Brain pericyte (primary cell): ENCODE data around the gene ARL2BP.
"Not testable (repeated sequence)": the region's sequence is repeated elsewhere in the genome, so short reads cannot be mapped to it uniquely, and the experiment has no call there.

Experiments
- DNase-seq: peaks from one replicate; pipeline ENCODE4 v3.0.0-alpha.2; 2012; ENCODE audit warnings: low read depth, low spot score

Gene ARL2BP

DNA sequence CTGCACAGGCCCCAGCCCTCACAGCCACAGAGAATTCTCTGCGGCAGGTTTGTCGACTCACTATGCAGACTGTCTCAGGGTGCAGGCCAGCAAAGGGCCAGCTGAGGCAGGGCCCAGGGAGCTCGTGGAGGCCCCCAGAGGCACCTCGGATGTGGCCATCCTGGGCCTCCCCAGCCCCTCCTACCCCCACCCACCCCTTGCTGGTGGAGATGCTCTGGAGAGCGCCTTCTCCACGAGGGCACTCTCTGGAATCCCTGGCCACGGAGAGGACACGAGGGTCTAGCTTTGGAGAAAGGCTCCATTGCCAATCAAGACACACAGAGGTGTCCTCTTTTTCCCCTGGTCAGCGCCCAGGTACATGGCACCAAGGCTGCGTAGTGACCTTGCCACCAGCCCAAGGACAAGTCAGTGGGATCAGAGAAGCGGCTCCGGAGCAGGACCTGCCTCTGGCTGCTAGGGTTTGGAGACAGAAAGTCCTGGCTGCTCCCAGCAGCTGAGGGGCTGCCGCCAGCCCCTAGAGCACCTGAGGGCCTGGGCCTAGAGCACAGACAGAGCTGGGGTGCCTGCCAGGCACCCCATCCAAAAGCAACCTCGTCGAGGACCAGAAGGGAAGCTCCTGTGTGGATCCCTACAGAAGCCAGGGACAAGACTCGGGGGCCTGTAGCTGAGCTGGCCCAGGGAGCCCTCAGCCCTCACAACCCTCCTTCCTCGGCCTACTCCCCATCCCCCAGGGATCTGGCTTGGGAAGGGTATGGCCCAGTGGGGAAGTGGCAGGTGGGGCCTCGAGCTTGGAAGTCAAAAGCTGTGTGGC, 18.7 kb downstream of the ARL2BP start:
- no peak for DNase-seq

DNA sequence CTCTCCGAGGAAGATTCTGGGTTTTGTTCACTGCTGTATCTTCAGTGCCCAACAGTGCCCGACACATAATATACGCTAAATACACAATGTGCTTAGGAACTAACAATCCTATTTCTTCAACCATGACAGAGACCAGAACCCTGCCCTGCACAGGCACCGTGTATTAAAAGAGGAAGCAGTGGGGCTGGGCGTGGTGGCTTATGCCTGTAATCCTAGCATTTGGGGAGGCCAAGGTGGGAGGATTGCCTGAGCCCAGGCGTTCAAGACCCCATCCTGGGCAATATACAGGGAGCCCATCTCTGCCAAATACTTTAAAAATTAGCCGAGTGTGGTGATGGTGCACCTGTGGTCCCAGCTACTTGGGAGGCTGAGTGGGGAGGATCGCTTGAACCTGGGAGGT, 19.3 kb downstream of the ARL2BP start:
- DNase-seq: no peak

DNA sequence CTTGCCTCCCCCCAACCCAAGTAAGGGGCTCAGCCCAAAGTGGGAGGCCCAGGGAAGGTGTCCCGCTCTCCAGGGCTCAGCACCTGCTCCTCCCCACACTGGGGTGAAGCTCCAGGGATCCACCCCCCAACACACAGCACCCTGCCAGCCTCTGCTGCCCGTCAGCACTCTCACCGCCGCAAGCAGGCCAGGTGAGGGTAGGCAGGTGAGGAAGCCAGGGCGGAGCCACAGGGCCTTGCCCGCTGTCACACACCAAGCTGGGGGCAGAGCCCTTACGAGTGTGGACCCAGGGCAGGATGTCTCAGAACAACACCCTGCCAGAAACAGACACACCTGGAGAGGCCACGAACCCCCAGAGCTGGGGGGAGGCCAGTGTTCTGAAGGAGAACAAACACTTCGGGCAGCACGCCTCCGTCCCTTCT, 19.9 kb downstream of the ARL2BP start:
- no peak for DNase-seq

DNA sequence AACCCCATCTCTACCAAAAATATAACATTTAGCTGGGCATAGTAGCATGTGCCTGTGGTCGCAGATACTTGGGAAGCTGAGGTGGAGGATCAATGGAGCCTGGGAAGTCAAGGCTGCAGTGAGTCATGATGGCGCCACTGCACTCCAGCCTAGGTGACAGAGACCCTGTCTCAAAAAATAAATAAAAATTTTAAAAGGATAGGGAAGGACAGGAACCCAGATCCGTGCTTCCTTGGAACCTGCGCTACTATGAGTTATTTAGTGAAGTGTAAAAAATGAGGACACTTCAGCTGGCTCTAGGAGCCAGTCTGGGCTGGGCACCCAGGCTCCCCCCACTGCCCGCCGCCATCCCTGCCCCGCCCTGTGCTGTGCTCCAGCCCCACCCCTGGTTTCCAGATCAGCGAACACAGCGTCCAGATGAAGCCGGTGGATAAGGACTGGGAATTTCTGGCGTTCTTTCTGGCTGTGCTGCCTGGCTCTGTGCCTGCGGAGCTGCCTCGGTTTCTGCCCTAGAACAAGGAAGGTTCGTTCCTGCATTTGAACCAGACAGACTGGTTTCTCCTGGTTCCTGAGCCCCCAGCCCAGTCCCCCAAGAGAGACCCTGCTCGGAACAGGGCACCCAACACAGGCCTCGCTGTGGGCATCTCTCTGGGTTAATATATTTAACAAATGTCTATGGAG, 20.9 kb downstream of the ARL2BP start:
- no peak for DNase-seq

DNA sequence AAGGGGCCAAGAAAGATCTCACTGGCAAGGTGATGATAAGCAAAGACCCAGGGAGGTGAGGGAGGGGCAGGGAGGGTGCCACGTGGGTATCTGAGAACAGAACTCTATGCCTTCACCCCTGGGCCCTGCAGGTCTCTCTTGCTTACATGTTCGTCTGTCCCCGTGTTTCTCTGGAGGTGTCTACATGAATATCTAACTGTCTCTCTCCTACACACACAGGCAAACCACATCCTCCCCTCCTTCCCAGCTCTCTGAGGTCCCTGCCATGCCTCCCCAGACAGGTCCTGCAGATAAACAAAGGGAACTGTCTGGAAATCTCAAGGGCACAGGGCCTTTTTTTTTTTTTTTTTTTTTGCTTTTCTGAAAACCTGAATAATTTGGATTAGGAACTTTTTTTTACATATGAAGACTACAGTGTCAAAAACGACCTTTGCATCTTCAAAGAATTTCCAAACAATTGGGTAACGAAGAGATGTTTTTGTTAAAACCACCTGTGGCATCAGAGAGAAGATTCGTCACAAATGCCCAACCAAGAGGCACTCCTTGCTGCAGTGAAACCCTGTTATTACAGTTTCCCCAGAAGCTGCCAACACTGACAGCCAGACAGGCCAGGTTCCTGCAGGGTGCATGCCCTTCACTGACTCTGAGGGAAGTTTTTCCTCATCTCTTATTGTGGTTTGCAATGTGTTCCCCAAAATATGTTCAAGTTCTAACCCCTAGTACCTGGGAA, 21.6 kb downstream of the ARL2BP start:
- no peak for DNase-seq

DNA sequence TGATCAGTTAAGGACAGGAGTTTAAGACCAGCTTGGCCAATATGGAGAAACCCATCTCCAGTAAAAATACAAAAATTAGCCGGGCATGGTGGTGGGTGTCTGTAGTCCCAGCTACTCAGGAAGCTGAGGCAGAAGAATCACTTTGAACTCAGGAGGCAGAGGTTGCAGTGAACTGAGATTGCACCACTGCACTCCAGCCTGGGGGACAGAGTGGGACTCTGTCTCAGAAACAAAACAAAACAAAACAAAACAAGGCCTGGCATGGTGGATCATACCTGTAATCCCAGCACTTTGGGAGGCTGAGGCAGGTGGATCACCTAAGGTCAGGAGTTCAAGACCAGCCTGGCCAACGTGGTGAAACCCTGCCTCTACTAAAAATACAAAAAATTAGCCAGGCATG, 22.3 kb downstream of the ARL2BP start:
- DNase-seq: not testable (repeated sequence)

DNA sequence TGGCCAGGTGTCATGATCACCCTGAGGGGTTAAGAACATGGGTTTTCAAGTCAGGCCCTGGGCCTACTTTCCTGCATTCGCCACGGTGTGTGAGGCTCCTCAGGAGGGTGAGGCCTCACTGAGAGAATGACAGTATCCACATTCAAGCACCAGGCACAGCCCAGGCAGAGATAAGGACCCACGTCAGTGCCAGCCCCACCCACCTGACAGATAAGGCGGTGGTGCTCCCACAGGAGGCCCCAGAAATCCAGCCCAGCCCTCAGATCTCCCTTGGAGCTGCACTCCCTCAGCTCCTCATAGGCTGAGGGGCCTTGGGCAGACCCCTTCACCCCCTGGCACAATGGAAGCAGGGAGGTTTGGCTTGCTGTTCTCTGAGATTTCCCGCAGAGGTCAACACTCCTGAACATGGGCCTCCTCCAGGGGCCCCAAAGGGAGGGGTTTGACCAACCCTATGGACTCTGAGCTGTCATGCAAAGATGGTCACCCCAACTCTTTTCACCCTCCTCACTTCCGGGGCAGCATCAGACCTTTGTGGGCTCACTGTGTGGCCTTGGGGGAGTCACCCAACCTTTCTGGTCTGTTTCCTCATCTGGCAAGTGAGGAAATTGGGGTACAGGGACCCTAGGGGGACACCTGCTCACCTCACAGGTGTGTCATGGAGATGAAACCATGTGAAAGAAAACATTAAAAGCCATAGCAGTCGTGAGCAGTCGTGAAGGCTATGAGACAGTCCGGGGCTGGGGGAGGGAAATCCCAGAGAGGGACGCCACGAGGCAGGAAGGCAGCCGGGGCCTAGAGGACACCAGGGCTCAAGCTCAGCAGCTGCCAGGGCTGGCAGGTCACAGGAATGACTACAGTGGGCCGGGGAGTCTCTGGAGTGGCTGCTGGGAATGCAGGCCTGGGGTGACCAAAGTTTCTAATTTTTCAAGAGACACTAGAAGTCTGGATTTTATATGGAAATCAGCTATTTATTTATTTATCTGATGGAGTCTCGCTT, 24.0 kb downstream of the ARL2BP start:
- DNase-seq: no peak

DNA sequence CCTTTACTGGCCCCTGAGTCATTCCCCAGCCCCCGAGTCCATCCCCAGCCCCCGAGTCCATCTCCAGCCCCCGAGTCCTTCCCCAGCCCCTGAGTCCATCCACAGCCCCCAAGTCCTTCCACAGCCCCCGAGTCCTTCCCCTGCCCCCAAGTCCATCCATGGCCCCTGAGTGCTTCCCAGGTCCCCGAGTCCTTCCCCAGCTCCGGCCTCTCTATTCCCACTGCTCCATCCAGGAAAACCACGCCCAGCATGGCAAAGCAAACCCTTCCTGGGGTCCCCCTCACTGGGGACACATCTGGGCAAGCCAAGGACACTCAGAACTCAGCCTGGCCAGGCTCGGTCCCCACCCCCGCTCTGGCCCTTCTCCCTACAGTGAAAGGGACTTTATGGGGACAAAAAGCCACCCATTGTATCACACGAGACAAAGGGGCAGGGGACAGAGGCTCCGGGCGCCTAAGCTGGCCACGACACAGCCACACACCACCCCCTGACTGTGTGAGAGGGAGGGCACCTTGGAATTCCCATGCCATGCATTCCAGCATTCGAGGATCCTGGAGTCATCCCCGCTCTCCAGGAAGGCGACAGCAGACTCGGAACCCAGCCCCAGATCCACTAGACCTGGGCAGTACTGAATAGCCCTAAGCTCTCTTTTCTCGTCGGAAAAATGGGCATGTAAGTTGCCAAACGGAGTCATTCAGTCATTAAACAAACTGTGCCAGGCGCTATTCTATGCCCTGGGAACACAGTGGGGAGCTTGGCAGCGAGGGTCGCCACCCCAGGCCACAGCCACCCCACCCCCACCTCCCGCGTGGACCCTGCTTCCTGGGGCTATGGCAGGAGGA, 25.4 kb downstream of the ARL2BP start:
- DNase-seq: no peak

DNA sequence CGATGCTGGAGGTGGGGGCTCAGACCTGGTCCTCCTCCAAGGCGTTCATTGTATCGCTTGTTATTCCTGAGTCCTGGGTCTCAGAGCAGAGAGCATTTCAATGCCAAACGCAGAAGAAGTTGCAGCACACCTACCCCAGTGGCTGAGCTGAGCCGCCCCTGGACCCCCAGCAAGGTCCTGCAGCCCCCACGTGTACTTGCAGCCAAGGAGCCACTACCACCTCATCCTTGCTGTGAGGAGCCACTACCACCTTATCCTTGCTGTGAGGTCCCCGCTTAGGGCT, 25.9 kb downstream of the ARL2BP start:
- DNase-seq: no peak

DNA sequence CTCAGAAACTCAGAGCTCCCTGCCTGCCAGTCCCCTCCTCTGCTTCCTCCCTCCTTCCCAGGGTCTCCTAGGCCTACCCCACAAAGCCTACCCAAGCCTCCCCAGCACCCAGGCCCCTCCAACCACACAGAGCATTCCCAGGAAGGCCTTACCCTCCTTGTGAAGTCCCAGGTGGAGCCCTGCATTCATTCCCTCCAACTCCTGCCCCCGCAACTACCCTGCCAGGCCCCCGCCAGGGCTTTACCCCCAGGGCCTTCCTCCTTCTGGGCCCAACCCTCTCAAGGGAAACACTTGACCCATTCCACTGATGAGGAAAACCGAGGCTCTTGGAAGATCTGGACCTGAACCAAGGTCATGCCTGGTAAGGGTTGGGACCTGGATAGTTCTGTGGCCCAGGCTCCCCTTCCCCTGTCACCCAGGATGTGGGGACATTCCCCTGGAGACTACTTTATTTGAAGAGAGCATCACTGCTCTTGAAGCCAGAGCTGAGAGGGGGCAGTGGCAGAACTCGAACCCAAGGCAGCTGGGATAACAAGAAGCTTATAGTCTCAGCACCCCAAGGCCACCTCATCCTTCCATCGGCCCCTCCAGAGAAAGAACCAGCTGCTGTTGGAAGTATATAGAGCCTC, 26.9 kb downstream of the ARL2BP start:
- no peak for DNase-seq

DNA sequence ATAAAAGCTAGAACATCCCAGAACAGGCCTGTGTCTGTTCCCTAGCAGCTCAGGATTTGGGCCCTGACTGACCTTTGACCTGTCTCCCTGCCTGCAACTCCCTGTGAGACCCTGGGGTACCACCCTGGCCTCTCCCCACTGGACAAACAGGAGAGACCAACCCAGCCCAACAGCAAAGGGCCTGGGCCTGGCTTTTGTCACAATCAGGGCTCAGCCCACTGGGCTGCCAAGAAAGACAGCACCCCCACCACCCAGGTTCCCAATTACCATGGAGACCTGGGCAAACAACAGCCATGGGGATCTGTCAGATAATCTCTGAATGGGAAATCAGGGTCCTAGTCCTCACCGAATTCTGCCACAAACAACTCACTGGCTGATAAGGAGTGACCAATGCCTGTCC, 28.3 kb downstream of the ARL2BP start:
- DNase-seq: no peak

DNA sequence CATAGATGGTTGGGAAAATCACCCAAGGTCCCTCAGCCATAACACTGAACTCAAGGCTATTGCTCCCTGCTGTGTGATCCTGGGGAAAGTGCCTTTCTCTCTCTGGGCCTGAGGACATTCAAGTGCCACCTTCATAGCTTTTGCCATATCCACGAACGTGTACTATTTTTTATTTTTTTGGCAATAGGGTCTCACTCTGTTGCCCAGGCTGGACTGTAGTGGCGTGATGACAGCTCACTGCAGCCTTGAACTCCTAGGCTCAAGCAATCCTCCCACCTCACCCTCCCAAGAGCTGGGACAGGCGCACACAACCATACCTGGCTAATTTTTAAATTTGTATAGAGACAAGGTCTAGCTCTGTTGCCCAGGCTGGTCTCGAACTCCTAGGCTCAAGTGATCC, 28.8 kb downstream of the ARL2BP start:
- DNase-seq: no peak

DNA sequence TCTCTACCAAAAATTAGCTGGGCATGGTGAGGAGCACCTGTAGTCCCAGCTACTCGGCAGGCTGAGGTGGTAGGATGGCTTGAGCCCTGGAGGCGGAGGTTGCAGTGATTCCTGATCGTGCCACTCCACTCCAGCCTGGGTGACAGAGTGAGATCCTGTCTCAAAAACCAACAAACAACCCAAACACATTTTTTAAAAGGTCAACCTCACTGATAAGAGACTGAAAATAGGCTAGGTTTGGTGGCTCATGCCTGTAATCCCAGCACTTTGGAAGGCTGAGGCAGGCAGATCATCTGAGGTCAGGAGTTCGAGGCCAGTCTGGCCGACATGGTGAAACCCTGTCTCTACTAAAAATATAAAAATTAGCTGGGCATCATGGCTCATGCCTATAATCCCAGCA, 30.9 kb downstream of the ARL2BP start:
- not testable (repeated sequence) for DNase-seq

DNA sequence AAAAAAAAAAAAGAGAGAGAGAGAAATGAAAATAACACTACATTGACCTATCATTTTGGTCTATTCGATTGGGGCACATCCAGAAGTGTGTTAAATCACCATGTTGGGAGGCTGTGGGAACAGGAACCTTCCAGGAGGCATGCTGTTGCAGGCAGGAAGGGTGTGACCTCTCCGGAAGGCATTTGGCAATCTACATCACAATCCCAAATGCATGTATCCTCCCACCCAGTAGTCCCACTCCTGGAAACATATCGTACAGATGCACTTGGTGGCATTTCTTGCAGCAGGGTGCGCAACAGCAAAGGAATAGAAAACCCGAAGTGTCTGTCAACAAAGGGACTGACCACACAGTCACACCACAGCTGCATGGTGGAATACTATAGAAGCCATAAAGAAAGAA, 31.5 kb downstream of the ARL2BP start:
- DNase-seq: no peak

DNA sequence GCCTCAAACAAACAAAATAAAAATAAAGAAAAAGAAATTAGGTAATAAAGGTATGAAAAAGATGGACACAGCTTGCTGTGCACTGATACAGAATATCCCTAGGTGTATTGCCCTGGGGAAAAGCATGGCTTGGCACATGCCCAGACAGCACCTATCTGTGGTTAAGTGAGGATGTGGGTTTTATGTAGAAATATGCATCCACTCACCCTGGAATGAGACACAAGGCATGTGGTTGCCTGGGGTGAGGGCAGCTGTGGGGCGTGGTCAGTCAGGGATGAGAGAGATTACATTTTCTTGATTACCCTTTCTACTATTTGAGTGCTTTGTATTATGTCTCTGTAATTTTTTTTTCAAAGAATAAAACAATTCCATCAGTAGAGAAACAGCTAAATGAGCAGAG, 32.5 kb downstream of the ARL2BP start:
- no peak for DNase-seq

DNA sequence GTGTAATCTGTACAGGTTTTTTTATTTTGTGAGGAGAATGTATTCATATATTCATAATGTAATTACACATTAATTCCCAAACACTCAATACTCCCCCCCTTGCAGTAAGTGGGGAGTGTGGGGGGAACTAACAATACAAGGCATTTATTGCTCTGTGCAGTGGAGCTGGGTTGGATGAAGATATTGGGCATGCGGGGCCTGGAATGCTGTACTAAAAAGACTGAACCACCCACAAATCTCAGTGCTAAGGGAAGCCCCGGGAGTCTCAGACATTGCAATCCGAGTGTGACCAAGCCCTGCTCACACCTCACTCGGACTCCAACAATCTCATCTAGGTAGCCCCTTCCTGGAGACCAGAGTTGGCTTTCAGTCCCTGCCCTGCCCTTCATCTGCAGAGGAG, 33.4 kb downstream of the ARL2BP start:
- no peak for DNase-seq

DNA sequence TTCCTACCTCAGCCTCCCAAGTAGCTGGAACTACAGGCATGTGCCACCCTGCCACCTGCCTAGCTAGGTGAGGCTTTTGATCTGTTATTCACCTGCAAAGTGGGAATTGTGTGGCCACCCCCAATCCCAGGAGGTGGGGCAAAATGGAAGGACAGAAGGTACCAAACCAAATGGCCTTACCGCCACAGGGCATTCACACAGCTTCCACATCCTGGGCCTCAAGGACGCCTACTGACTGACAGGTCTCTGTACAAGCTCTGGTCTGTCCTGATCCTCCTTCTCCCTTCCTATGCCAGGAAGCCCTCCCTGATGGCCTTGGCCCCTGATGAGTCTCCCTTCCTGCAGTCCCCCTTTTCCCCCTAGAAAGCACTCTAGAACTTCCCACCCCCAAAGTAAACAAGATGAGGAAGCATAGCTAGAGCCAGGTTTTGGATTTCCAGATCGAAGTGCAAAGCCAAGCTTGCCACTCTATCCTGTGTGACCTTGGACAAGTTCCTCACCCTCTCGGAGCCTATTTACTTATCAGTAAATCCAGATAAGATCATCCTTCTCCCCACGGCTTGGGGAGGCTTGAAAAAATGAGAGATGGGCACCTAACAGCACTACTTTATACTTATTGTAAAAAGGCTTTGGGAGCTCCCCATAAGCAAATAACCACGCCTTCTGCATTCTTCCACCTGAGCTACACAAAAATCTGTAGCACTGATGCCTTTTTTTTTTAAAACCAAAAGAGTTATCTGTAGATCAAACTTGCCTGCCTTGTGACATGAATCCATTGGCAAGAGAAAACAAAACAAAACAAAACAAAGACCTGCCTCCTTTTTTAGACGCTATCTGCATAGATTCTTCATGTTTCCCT, 35.0 kb downstream of the ARL2BP start:
- no peak for DNase-seq

DNA sequence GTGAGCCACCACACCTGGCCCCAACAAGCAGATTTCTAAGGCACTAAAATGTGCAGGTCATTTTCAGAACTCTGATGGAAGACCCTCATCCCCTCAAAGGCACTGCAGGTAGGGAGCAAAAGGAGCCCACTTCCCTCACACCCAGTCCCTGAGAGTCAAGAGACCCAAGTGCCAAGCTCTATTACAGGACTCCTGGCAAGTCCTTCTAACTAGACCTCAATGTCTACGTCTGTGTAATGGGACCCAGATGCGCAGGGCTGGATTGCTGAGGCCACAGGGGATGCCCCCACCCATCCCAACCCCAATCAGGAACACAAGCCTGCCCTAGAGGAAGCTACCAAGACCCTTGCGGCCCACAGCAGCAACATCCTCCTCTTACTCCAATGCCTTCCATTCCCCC, 36.7 kb downstream of the ARL2BP start:
- DNase-seq: no peak

DNA sequence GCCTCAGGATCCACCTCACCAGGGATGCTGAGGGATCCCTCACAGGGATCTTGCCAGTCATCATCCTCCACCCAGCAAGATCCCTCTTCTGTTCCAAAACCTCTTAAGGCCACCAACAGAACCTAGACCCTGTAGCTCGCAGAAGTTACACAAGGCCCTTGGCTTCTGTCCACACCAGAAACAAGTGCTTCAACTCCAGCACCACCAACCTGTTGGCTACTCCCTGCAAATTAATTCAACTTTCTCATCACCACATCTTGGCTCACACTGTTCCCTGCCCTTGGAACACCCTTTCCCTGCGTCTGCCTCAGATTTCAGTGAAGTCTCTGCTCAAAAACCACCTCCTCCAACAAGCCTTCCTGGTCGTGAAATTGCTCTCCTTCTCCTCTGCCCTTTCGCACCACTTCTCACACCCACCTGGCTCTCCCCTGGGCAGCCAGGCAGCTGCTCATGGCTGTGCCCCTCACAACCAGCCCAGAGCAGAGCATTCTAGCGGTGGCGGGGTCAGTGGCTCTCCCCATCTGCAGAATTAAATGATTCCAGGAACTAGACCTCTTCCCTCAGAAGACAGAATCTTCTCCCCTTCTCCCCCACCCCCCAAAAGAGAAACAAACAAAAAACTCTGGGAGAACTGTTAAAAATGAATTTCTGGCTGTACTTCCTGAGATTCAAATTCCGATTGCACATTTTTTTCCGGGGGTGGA, 37.6 kb downstream of the ARL2BP start:
- no peak for DNase-seq
